GM18517 (cell line): Measurements from ENCODE around the gene CCT5.

Source experiments
- ATAC-seq: cut with Tn5 transposase; IDR thresholded peaks from one replicate; pipeline ENCODE4 v1.9.1; 2021; ENCODE audit warnings: mild to moderate bottlenecking, moderate library complexity; ENCODE audit not compliant: unreplicated experiment

CCT5 gene

GRCh38 chr5:10249948-10250805 is at the start of gene CCT5:
Gene CCT5 (plus strand): TSS chr5:10250280. CDS start chr5:10250341, 61 bp downstream.
- peak; percentile 84 for ATAC-seq

- no peak for ATAC-seq
Observed at GRCh38 chr5:10201223-10201868, 48.7 kb upstream of the CCT5 start.

- no peak for ATAC-seq
Observed at GRCh38 chr5:10202089-10202910, 47.8 kb upstream of the CCT5 start.

GRCh38 chr5:10209004-10209403 is 41.1 kb upstream of the CCT5 start:
- ATAC-seq, result no peak

GRCh38 chr5:10213316-10213715 is 36.8 kb upstream of the CCT5 start:
- no peak for ATAC-seq

- ATAC-seq, result no peak
Observed at GRCh38 chr5:10214041-10214440, 36.0 kb upstream of the CCT5 start.

- ATAC-seq, result no peak
Observed at GRCh38 chr5:10215366-10215765, 34.7 kb upstream of the CCT5 start.

GRCh38 chr5:10216107-10216506 is 34.0 kb upstream of the CCT5 start:
- ATAC-seq, result no peak

- ATAC-seq, result no peak
Observed at GRCh38 chr5:10218658-10219057, 31.4 kb upstream of the CCT5 start.

GRCh38 chr5:10219068-10219467 is 31.0 kb upstream of the CCT5 start:
- no peak for ATAC-seq

GRCh38 chr5:10220248-10220647 is 29.8 kb upstream of the CCT5 start:
- ATAC-seq, result no peak

GRCh38 chr5:10222326-10222725 is 27.8 kb upstream of the CCT5 start:
- ATAC-seq, result no peak

GRCh38 chr5:10227379-10227778 is 22.7 kb upstream of the CCT5 start:
- no peak for ATAC-seq

- no peak for ATAC-seq
Observed at GRCh38 chr5:10228288-10228687, 21.8 kb upstream of the CCT5 start.

GRCh38 chr5:10229306-10230048 is 20.6 kb upstream of the CCT5 start:
- no peak for ATAC-seq

GRCh38 chr5:10232386-10232785 is 17.7 kb upstream of the CCT5 start:
- ATAC-seq, result no peak

GRCh38 chr5:10233011-10233410 is 17.1 kb upstream of the CCT5 start:
- no peak for ATAC-seq

- no peak for ATAC-seq
Observed at GRCh38 chr5:10233505-10233904, 16.6 kb upstream of the CCT5 start.

GRCh38 chr5:10235350-10235749 is 14.7 kb upstream of the CCT5 start:
- no peak for ATAC-seq

- ATAC-seq, result no peak
Observed at GRCh38 chr5:10243660-10244240, 6.3 kb upstream of the CCT5 start.
